Right ventricle myocardium inferior (tissue), 1 donor: Measurements from ENCODE around the gene KBTBD4. TPM values are rescaled to one million over a fixed set of nuclear protein-coding genes. Genes with fewer than 3 reads are reported as not detected.
"Not testable (repeated sequence)": the region's sequence is repeated elsewhere in the genome, so short reads cannot be mapped to it uniquely, and the experiment has no call there.

Experiments used
- ATAC-seq: fragments of 200-7000 bp; cut with Tn5 transposase; one replicate; pipeline ENCODE4 v1.9.1; 2020; ENCODE audit warnings: mild to moderate bottlenecking, moderate library complexity
- DNase-seq: peaks from one replicate; pipeline ENCODE4 v3.0.0; 2021; ENCODE audit errors: missing footprints
- intact Hi-C: fragments of 100-400 bp; cut with DNase I; formaldehyde crosslinking; loops from one replicate; pipeline ENCODE4 v1.11.0; 2022
- total RNA-seq: library from RNA; stranded (reverse); fragmentation: NEBNext Ultra II Directional; extraction: Animal tissue kit (Norgen Biotek cat#: 25700); gene quantifications from one replicate; pipeline ENCODE4 v1.2.1, GENCODE V29; 2021
- donor health status: DM: no; HTN: yes; CAD: no; lungs with severe emphysema.

The KBTBD4 gene
- total RNA-seq, 1 donor from 2014 or later = 13.1 TPM

- intact Hi-C loops = no loop called here
- DNase-seq (no peak), ATAC-seq (no peak)
Observed at GRCh38 chr11:47538741-47539565, 39.8 kb downstream of the KBTBD4 start.

- no peak for DNase-seq
- ATAC-seq = no peak
- intact Hi-C loops = no loop called here
Observed at GRCh38 chr11:47536915-47537314, 41.9 kb downstream of the KBTBD4 start.

- ATAC-seq (no peak), DNase-seq (no peak)
- intact Hi-C loops = no loop called here
Observed at GRCh38 chr11:47534704-47535251, 44.0 kb downstream of the KBTBD4 start.

GRCh38 chr11:47533690-47534151, 45.0 kb downstream of the KBTBD4 start:
- ATAC-seq = no peak
- DNase-seq = no peak
- intact Hi-C loops = no loop called here

GRCh38 chr11:47532597-47533213, 46.1 kb downstream of the KBTBD4 start:
- ATAC-seq (no peak), DNase-seq (no peak)
- intact Hi-C loops = no loop called here

- DNase-seq = no peak
- ATAC-seq = peak; percentile 27
- intact Hi-C loops = no loop called here
Observed at GRCh38 chr11:47531666-47532065, 47.1 kb downstream of the KBTBD4 start.

- ATAC-seq, DNase-seq, intact Hi-C loops: not testable (repeated sequence)
Observed at GRCh38 chr11:47530721-47531120, 48.0 kb downstream of the KBTBD4 start.

- DNase-seq (no peak), ATAC-seq (no peak)
- intact Hi-C loops = no loop called here
Observed at GRCh38 chr11:47529951-47530350, 48.8 kb downstream of the KBTBD4 start.

- ATAC-seq (no peak), DNase-seq (no peak)
- intact Hi-C loops = no loop called here
Observed at GRCh38 chr11:47527186-47527585, 51.6 kb downstream of the KBTBD4 start.

- intact Hi-C loops, ATAC-seq, DNase-seq: not testable (repeated sequence)
Observed at GRCh38 chr11:47526032-47526431, 52.7 kb downstream of the KBTBD4 start.

- intact Hi-C loops = no loop called here
- ATAC-seq (peak; percentile 83), DNase-seq (no peak)
Observed at GRCh38 chr11:47524291-47524874, 54.4 kb downstream of the KBTBD4 start.

GRCh38 chr11:47523490-47524225, 55.1 kb downstream of the KBTBD4 start:
- intact Hi-C loops = no loop called here
- peak; percentile 72 for ATAC-seq
- DNase-seq = no peak

Other genes starting within 250 kb of the KBTBD4 start
- 2,397 TPM for gene MYBPC3, start 226.3 kb downstream of the KBTBD4 start, total RNA-seq
- gene SPI1, start 200.4 kb downstream of the KBTBD4 start, total RNA-seq = 14.6 TPM
- 35.0 TPM for gene SLC39A13, start 170.4 kb downstream of the KBTBD4 start, total RNA-seq
- gene PSMC3, start 152.5 kb downstream of the KBTBD4 start, total RNA-seq = 160 TPM
- 7.0 TPM for gene RAPSN, start 129.8 kb downstream of the KBTBD4 start, total RNA-seq
- gene CELF1, start 25.8 kb downstream of the KBTBD4 start, total RNA-seq = 96.2 TPM
- 22.5 TPM for gene PTPMT1, start 13.4 kb downstream of the KBTBD4 start, total RNA-seq
- gene NDUFS3, start 104 bp upstream of the KBTBD4 start, total RNA-seq = 342 TPM
- gene FAM180B, start 7.7 kb upstream of the KBTBD4 start, total RNA-seq = 0.22 TPM
- 0.24 TPM for gene C1QTNF4, start 15.4 kb upstream of the KBTBD4 start, total RNA-seq
- gene MTCH2, start 63.6 kb upstream of the KBTBD4 start, total RNA-seq = 103 TPM
- gene AGBL2, start 136.4 kb upstream of the KBTBD4 start, total RNA-seq = 0.14 TPM
- gene FNBP4, start 188.4 kb upstream of the KBTBD4 start, total RNA-seq = 36.5 TPM